NCI-H1417 (cell line): Measurements from ENCODE around the gene NEDD4L.
"Not testable (repeated sequence)": the region's sequence is repeated elsewhere in the genome, so short reads cannot be mapped to it uniquely, and the experiment has no call there.

ENCODE experiments used
- DNase-seq, 3 experiments: peaks; one replicate each; lab custom pipeline; 2025; lab: John Stamatoyannopoulos, UW

NEDD4L gene

DNA sequence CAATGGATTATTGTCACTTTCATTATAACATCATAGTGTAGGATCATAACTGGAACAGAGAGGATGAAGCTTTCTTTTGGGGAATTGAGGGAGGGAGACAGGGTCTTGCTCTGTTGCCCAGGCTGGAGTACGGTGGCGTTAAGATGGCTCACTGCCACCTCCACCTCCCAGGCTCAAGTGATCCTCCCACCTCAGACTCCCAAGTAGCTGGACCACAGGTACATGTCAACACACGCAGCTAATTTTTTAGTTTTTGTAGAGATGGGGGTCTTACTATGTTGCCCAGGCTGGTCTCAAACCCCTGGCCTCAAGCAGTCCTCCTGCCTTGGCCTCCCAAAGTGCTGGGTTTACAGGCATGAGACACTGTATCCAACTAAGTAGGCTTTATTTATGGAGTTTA lies 221.5 kb downstream of the NEDD4L start:
- not testable (repeated sequence) for DNase-seq

DNA sequence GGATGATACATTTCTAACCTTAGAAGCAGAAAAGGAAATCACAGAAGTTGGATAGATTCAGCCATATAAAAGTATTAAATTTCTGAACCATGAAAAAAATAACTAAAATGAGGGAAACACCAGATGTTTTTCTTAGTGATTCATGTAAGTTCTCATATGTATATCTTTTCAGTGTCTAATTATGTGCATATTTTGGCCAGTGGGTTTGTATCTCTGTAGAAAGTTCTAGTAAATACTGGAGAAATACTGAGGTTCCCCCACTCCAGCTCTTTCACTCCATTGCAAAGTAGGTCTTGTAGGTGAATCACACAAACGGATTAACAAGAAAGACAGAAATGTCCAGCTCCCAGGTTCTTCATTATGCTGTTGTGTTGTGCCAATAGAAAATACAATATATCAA lies 222.3 kb downstream of the NEDD4L start:
- DNase-seq = no peak

DNA sequence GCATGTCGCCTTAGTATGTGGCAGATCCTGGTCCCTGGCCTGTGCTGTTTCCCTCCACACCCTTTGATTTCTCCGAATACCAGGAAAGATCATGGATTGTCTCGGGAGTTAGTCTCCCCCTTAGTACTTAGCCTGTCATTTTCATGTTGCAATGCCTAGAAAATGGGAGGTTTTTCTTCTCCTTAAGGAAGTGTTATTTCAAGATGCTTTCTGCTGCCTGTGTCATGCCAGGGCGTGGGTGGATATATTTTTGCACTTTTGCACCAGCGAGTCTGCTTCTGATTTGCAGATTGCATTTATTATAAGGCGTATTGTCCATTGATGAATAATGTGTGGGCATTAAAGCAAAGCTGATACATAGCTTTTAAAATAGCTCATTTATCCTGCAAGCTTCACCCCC lies 223.5 kb downstream of the NEDD4L start:
- no peak for DNase-seq

- no peak for DNase-seq
Measured at GRCh38 chr18:58268849-58269248, 224.8 kb downstream of the NEDD4L start.

DNA sequence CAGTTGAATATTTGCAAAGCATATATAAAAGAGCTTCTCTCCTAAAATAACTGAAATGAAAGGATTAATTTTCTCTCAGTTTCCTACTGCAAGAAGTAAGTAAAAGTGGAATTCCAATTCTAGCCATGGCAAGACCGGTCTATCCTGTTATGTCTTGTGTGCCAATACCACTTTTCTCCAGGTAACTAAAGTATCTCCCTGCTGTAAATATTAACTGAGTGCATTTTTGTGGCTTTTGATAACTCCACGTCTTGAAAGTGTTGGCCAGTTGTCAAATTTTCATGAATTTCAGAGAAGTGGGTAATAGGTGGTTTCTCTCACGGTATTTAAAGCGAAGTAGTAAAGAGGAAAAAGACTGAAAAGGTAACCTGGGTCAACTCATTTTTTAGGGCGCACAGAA lies 225.9 kb downstream of the NEDD4L start:
- no peak for DNase-seq

DNA sequence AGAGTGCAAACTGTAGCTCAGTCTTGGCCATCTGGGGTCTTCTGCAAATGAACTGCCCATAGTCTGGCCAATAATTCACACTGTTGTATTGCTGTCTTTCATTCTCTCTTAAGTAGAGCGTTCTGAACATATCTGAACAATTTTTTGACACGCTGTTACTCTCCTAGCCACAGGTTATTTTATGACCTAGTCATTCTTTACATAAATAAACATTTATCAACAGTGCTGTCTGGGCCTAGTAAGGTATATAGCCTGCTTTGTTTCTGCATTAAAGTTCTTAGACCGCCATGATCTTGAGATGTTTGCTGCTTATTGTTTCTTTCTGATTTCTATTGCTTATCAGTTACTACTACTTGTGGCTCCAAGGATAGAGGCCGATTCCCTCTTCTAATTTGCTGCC lies 226.4 kb downstream of the NEDD4L start:
- DNase-seq = no peak

DNA sequence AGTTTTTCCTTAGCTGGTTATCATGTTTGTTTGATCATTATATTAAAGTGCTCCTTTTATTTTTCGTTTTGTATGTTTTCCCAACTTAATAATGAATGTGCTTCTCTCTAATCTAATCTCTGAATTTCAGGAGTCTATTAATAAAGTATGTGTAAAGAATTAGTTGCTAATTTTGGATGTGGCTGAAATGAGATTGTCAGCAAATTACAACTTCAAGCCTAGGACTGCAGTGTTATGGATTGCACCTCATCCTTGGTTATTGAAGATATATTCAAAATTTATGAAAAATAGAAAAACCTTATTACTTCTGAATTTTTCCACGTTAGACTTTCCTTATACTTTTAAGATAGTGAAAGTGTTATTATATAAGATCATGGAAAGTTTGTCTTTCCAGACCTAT lies 227.7 kb downstream of the NEDD4L start:
- no peak for DNase-seq

DNA sequence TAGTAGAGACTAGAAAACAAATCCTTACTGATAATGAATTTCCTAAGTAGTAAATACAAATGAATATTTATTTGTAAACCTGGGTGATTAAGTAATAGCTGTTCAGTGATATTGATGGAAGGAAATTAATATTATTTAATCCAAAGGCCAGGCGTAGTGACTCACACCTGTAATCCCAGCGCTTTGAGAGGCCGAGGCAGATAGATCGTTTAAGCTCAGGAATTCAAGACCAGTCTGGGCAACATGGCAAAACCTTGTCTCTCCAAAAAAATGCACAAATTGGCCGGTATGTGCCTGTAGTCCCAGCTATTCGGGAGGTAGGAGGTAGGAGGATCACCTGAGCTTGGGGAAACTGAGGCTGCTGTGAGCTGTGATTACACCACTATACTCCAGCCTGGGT lies 228.2 kb downstream of the NEDD4L start:
- no peak for DNase-seq

- no peak for DNase-seq
Measured at GRCh38 chr18:58272779-58273435, 228.9 kb downstream of the NEDD4L start.

- DNase-seq = no peak
Measured at GRCh38 chr18:58275176-58275575, 231.2 kb downstream of the NEDD4L start.

DNA sequence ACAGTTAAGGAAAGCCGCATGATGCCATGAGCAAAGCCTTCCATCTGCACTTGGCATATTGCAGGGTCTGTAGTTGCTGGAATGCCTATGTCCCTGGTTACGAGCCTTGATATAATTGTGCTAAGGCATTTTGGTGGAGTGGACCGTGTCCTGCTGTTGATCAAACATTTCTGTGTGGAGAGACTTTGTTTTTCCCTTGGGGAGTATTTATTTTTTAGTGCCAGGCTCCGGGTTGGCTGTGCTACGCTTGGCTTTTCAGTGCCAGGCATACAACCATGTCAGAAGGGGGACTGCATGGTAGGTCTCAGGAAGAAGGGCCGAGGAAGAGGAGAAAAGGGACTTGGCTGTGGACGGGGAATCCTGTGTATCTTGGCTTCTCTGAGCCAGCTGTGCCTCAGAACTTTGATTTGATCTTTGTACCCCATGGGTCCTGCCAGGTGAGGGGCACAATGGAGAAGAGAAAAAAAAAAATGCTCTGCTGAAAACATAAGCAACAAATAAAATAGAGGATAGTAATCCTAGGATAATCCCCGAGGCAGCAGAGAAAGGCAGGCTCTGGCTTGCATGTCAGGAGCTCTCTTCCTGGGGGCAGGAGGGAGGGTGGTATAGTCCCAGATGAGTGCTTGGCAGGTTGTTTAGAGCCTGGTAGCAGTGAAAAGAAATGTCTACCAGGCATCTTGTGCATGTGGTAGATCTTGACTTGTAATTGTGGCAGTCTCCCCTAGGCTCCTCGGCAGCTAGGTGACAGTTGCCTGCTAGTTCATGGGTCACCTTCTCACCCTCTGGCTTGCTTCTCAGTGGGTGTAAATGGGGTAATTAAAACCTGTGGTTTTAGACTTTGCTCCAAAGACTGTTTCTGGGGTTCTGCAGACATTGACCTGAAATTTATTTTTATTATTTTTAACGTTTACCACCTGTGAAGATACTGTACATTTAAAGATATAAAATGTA lies 233.0 kb downstream of the NEDD4L start:
- peak in 1 of 3 experiments; percentile 43 for DNase-seq

GRCh38 chr18:58279504-58280175 lies 235.6 kb downstream of the NEDD4L start:
- no peak for DNase-seq

DNA sequence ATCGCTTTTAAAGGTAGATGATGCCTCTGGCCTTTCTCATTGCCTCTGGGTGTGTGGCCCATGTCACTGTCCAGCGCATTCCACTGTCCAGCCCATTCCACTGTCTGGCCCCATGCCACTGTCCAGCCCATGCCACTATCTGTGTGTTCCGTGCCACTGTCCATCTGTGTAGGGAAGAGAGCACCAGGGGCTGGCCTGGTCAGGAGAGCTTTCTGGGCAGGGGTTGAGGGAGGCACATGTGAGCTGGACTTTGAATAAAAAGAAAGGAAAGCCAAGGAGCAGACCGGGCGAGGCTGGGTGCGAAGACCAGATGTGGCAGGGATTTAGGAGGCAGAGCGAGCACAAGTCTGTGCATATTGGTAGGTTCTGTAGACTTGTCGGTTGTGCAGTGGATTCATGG lies 236.2 kb downstream of the NEDD4L start:
- no peak for DNase-seq

DNA sequence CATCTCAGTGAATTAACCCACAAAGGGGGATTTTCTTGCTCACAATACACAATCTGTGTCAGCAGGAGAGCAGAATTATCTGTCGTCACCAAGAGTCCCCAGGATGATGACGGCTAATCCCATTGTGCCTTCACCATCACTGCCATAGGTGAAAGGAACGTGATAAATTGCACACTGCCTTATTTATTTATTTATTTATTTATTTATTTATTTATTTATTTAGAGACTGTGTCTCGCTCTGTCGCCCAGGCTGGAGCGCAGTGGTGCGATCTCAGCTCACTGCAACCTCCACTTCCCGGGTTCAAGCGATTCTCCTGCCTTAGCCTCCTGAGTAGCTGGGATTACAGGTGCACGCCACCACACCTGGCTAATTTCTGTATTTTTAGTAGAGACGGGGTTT lies 238.8 kb downstream of the NEDD4L start:
- not testable (repeated sequence) for DNase-seq

GRCh38 chr18:58284699-58285448 lies 240.8 kb downstream of the NEDD4L start:
- no peak for DNase-seq

DNA sequence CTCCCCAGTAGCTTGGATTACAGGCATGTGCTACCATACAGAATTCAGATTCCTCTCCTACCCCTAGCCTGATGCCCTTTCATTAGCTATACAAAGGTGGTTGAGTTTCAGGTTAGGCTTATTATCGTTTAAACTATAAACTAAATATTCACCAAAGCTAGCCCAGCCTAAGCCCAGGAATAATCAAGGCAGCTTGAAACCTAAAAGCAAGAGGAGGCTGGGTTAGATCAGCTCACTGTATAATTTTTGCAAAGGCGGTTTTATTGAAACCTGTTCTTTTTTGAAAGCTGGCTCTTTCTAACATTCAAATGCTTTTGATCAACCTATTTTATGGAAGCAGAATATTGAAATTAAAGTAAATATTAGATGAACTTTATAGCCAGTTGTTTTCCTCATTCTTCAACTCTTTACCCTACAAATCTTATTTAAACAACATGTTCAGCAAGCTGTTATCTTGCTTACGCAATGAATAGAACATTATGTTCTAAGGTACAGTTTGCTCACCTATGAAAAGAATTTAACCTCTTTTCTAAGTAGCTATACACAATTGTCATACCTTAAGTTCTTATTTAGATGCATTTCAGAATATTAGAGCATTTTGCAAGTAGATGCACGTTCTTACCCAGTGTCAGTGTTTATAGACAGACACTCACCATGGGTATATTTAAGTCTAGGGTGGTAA lies 241.6 kb downstream of the NEDD4L start:
- DNase-seq = no peak

GRCh38 chr18:58286632-58287352 lies 242.8 kb downstream of the NEDD4L start:
- DNase-seq = no peak

GRCh38 chr18:58287353-58288274 lies 243.6 kb downstream of the NEDD4L start:
- no peak for DNase-seq

- peak in 2 of 3 experiments; percentile 30 to 47 for DNase-seq
Measured at GRCh38 chr18:58288921-58289797, 245.1 kb downstream of the NEDD4L start.
